CD4-positive, alpha-beta memory T cell (primary cell): Measurements from ENCODE around the gene AIG1. TPM values are rescaled to one million over a fixed set of nuclear protein-coding genes. Genes with fewer than 3 reads are reported as not detected.
"Not testable (repeated sequence)": the region's sequence is repeated elsewhere in the genome, so short reads cannot be mapped to it uniquely, and the experiment has no call there.

Source experiments
- CTCF ChIA-PET: fragments of 350-600 bp; sonication (Branson Sonifier 250); formaldehyde crosslinking; loops from one replicate; lab custom pipeline; 2021; ENCODE audit warnings: inconsistent platforms; ENCODE audit not compliant: partially characterized antibody; lab: Charles Lee
- POLR2A ChIA-PET: fragments of 350-600 bp; sonication (Branson Sonifier 250); formaldehyde crosslinking; loops from one replicate; lab custom pipeline; 2021; ENCODE audit not compliant: partially characterized antibody; lab: Charles Lee
- DNase-seq, 5 donors: peaks; one replicate each; pipeline versions ENCODE4 v3.0.0 to v3.0.0-alpha.2; 2020 to 2022; ENCODE audit warnings: mixed read lengths in 1 of 5
- H3K27ac ChIP-seq: one replicate; pipeline ENCODE4 v1.7.0; 2013; ENCODE audit warnings: low read depth, low read length
- H3K27me3 ChIP-seq: 2 replicates; pipeline ENCODE4 v1.7.0; 2013; ENCODE audit warnings: mild to moderate bottlenecking, low read length, moderate library complexity; ENCODE audit not compliant: insufficient read depth
- H3K36me3 ChIP-seq: 2 replicates; pipeline ENCODE4 v1.7.0; 2013; ENCODE audit warnings: mild to moderate bottlenecking, low read length, moderate library complexity; ENCODE audit not compliant: insufficient read depth
- H3K4me1 ChIP-seq: 2 replicates; pipeline ENCODE4 v1.7.0; 2013; ENCODE audit warnings: mild to moderate bottlenecking, low read length, moderate library complexity; ENCODE audit not compliant: insufficient read depth
- H3K4me3 ChIP-seq, 2 donors: one replicate each; pipeline ENCODE4 v1.7.0; 2013; ENCODE audit warnings: low read length in 2 of 2, mild to moderate bottlenecking in 1 of 2
- H3K9me3 ChIP-seq, 2 donors: one replicate each; pipeline ENCODE4 v1.7.0; 2013; ENCODE audit warnings: low read length in 2 of 2, control low read depth in 1 of 2; ENCODE audit not compliant: control insufficient read depth in 1 of 2
- H3K27ac Mint-ChIP-seq, 7 donors: one replicate each; pipeline ENCODE4 v1.8.0; 2020 to 2021; ENCODE audit warnings: mixed read lengths in 7 of 7, mild to moderate bottlenecking in 6 of 7, inconsistent platforms in 3 of 7, moderate library complexity in 3 of 7
- H3K27me3 Mint-ChIP-seq, 2 donors: one replicate each; pipeline ENCODE4 v1.8.0; 2020 to 2021; ENCODE audit warnings: mixed read lengths in 2 of 2
- H3K36me3 Mint-ChIP-seq, 2 donors: one replicate each; pipeline ENCODE4 v1.8.0; 2020 to 2021; ENCODE audit warnings: mixed read lengths in 2 of 2, inconsistent platforms in 1 of 2, mild to moderate bottlenecking in 1 of 2
- H3K4me1 Mint-ChIP-seq, 4 donors: one replicate each; pipeline ENCODE4 v1.8.0; 2020 to 2021; ENCODE audit warnings: mixed read lengths in 4 of 4, mild to moderate bottlenecking in 1 of 4
- H3K4me3 Mint-ChIP-seq, 8 donors: one replicate each; pipeline ENCODE4 v1.8.0; 2020 to 2021; ENCODE audit warnings: mixed read lengths in 8 of 8, mild to moderate bottlenecking in 7 of 8, moderate library complexity in 6 of 8, inconsistent platforms in 3 of 8
- H3K9me3 Mint-ChIP-seq, 8 donors: one replicate each; pipeline ENCODE4 v1.8.0; 2020 to 2021; ENCODE audit warnings: mixed read lengths in 8 of 8, mild to moderate bottlenecking in 5 of 8, inconsistent platforms in 3 of 8, moderate library complexity in 1 of 8
- intact Hi-C: fragments of 100-400 bp; cut with micrococcal nuclease; formaldehyde crosslinking; loops from one replicate; pipeline ENCODE4 v1.15.1; 2023
- polyA plus RNA-seq, 2 donors: library from polyadenylated mRNA; unstranded; fragments of 300-500 nt; fragmentation: Illumina TruSeq; gene quantifications; one replicate each; pipeline ENCODE4 v1.2.3, GENCODE V29; 2021
- total RNA-seq, 2 experiments: library from RNA; stranded (reverse); gene quantifications; one replicate each; pipeline ENCODE4 v1.2.3, GENCODE V29; 2021

Gene AIG1
- total and polyA plus RNA-seq, 4 experiments from 2014 or later: 9.6 to 21.5 (median 15.3) TPM

- Mint-ChIP-seq H3K4me1 (no peaks in the 10 kb centered on the region), H3K36me3 (peaks cover 0 to 14% of the 10 kb centered on the region in 2 donors), H3K9me3 (peaks cover 0 to 7% (median 3%) of the 10 kb centered on the region in 8 donors), H3K27me3 (no peaks in the 10 kb centered on the region), H3K4me3 (no peak overlapping the region), H3K27ac (no peak overlapping the region)
- no peaks in the 10 kb centered on the region for H3K36me3 ChIP-seq
- H3K4me3 ChIP-seq: no peak overlapping the region
- intact Hi-C loops: no loop called here
- no peaks in the 10 kb centered on the region for H3K9me3 ChIP-seq
- CTCF ChIA-PET: no interaction called here
- POLR2A ChIA-PET: no interaction called here
- no peaks in the 10 kb centered on the region for H3K27me3 ChIP-seq
- H3K4me1 ChIP-seq: no peaks in the 10 kb centered on the region
- no peak overlapping the region for H3K27ac ChIP-seq
- DNase-seq: no peak
Observed at GRCh38 chr6:143299253-143300166, 238.8 kb downstream of the AIG1 start.

- Mint-ChIP-seq H3K9me3 (peaks cover 0 to 7% (median 4%) of the 10 kb centered on the region in 8 donors), H3K4me3 (no peak overlapping the region), H3K27ac (no peak overlapping the region), H3K4me1 (no peaks in the 10 kb centered on the region), H3K27me3 (no peaks in the 10 kb centered on the region), H3K36me3 (peaks cover 0 to 14% of the 10 kb centered on the region in 2 donors)
- Histone ChIP-seq H3K4me3 (no peak overlapping the region), H3K9me3 (no peaks in the 10 kb centered on the region), H3K36me3 (no peaks in the 10 kb centered on the region), H3K4me1 (no peaks in the 10 kb centered on the region), H3K27me3 (no peaks in the 10 kb centered on the region), H3K27ac (no peak overlapping the region)
- CTCF ChIA-PET: interaction anchor here (0.9 kb wide), 1 partner anchor 11 kb away, joined by 3 read pairs; no protein-coding TSS in a partner anchor
- intact Hi-C loops: no loop called here
- DNase-seq: no peak
- POLR2A ChIA-PET: no interaction called here
Observed at GRCh38 chr6:143301188-143301587, 240.5 kb downstream of the AIG1 start.

GRCh38 chr6:143307760-143308159 lies 247.1 kb downstream of the AIG1 start:
- H3K27ac ChIP-seq, intact Hi-C loops, H3K4me1 Mint-ChIP-seq, POLR2A ChIA-PET, H3K27ac Mint-ChIP-seq, H3K4me3 ChIP-seq, H3K9me3 ChIP-seq, H3K36me3 Mint-ChIP-seq, H3K36me3 ChIP-seq, H3K4me1 ChIP-seq, H3K4me3 Mint-ChIP-seq, H3K27me3 ChIP-seq, DNase-seq, H3K27me3 Mint-ChIP-seq, CTCF ChIA-PET: not testable (repeated sequence)
- peaks cover 0 to 14% (median 8%) of the 10 kb centered on the region in 8 donors for H3K9me3 Mint-ChIP-seq

GRCh38 chr6:143313163-143313562 lies 252.5 kb downstream of the AIG1 start:
- Histone ChIP-seq H3K27ac (no peak overlapping the region), H3K27me3 (no peaks in the 10 kb centered on the region), H3K4me3 (no peak overlapping the region), H3K36me3 (no peaks in the 10 kb centered on the region), H3K9me3 (no peaks in the 10 kb centered on the region), H3K4me1 (no peaks in the 10 kb centered on the region)
- ChIA-PET POLR2A (no interaction called here), CTCF (interaction anchor here (1.4 kb wide), 1 partner anchor 12 kb away, joined by 3 read pairs; no protein-coding TSS in a partner anchor)
- DNase-seq: no peak
- Mint-ChIP-seq H3K27ac (no peak overlapping the region), H3K27me3 (peaks cover 2 to 7% of the 10 kb centered on the region in 2 donors), H3K36me3 (peaks cover 0 to 6% of the 10 kb centered on the region in 2 donors), H3K4me3 (no peak overlapping the region), H3K9me3 (peaks cover 5 to 33% (median 23%) of the 10 kb centered on the region in 8 donors), H3K4me1 (no peaks in the 10 kb centered on the region)
- intact Hi-C loops: no loop called here

GRCh38 chr6:143321491-143322086 lies 260.9 kb downstream of the AIG1 start:
- Mint-ChIP-seq H3K4me3 (no peak overlapping the region), H3K27me3 (peaks cover 0 to 2% of the 10 kb centered on the region in 2 donors), H3K4me1 (no peaks in the 10 kb centered on the region), H3K9me3 (peaks cover 0 to 21% (median 13%) of the 10 kb centered on the region in 8 donors), H3K36me3 (peaks cover 0 to 2% of the 10 kb centered on the region in 2 donors), H3K27ac (no peak overlapping the region)
- no peaks in the 10 kb centered on the region for H3K27me3 ChIP-seq
- ChIA-PET CTCF (no interaction called here), POLR2A (no interaction called here)
- no peak overlapping the region for H3K27ac ChIP-seq
- no peak for DNase-seq
- intact Hi-C loops: no loop called here
- no peaks in the 10 kb centered on the region for H3K9me3 ChIP-seq
- no peaks in the 10 kb centered on the region for H3K4me1 ChIP-seq
- no peaks in the 10 kb centered on the region for H3K36me3 ChIP-seq
- H3K4me3 ChIP-seq: no peak overlapping the region

- no peak overlapping the region for H3K4me3 ChIP-seq
- no peak overlapping the region for H3K4me3 Mint-ChIP-seq
- ChIA-PET POLR2A (no interaction called here), CTCF (no interaction called here)
- H3K4me1 Mint-ChIP-seq: no peaks in the 10 kb centered on the region
- H3K9me3 ChIP-seq: no peaks in the 10 kb centered on the region
- DNase-seq: no peak
- intact Hi-C loops: no loop called here
- H3K4me1 ChIP-seq: no peaks in the 10 kb centered on the region
- H3K9me3 Mint-ChIP-seq: peaks cover 0 to 17% (median 9%) of the 10 kb centered on the region in 8 donors
- H3K27me3 ChIP-seq: no peaks in the 10 kb centered on the region
- peaks cover 0 to 2% of the 10 kb centered on the region in 2 donors for H3K36me3 Mint-ChIP-seq
- H3K27me3 Mint-ChIP-seq: no peaks in the 10 kb centered on the region
- no peaks in the 10 kb centered on the region for H3K36me3 ChIP-seq
- H3K27ac Mint-ChIP-seq: no peak overlapping the region
- H3K27ac ChIP-seq: no peak overlapping the region
Observed at GRCh38 chr6:143322386-143322785, 261.7 kb downstream of the AIG1 start.

- Histone ChIP-seq H3K27ac (no peak overlapping the region), H3K4me3 (no peak overlapping the region), H3K36me3 (no peaks in the 10 kb centered on the region), H3K4me1 (no peaks in the 10 kb centered on the region), H3K27me3 (no peaks in the 10 kb centered on the region), H3K9me3 (no peaks in the 10 kb centered on the region)
- Mint-ChIP-seq H3K4me3 (no peak overlapping the region), H3K36me3 (peaks cover 0 to 2% of the 10 kb centered on the region in 2 donors), H3K27ac (no peak overlapping the region), H3K4me1 (no peaks in the 10 kb centered on the region), H3K27me3 (no peaks in the 10 kb centered on the region), H3K9me3 (peaks cover 0 to 9% (median 0%) of the 10 kb centered on the region in 8 donors)
- ChIA-PET POLR2A (no interaction called here), CTCF (interaction anchor here (0.7 kb wide), 1 partner anchor 632 kb away, joined by 3 read pairs; no protein-coding TSS in a partner anchor)
- DNase-seq: no peak
- intact Hi-C loops: no loop called here
Observed at GRCh38 chr6:143323729-143324470, 263.2 kb downstream of the AIG1 start.
